GM10266 (cell line): Measurements from ENCODE around the gene NUDCD2.

Source experiments
- DNase-seq: peaks from one replicate; pipeline ENCODE4 v3.0.0; 2012; ENCODE audit errors: extremely low spot score
- TF ChIP-seq, protein P1 (sequence below): IDR thresholded peaks from 2 replicates; pipeline ENCODE4 v1.5.1; 2012; ENCODE audit warnings: mild to moderate bottlenecking, low read depth; ENCODE audit not compliant: control insufficient read depth, insufficient read depth; ENCODE audit errors: missing control alignments

The NUDCD2 gene

DNA sequence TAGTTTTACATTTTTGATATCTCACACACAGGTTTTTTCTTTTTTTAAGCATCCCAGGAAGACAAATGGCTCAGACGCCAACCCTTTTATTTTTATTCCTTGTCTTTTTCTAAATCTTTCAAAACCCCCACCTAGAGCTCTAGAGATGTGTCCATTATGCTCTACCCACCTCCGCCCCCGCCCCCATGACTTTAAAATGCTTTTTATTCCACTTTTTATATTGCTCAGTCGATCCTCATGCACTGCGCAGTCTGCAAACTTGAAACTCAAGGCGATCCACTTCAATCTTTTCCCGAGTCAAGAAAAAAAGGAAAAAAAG is 45.1 kb upstream of the NUDCD2 start:
- TF ChIP-seq, protein P1, sequence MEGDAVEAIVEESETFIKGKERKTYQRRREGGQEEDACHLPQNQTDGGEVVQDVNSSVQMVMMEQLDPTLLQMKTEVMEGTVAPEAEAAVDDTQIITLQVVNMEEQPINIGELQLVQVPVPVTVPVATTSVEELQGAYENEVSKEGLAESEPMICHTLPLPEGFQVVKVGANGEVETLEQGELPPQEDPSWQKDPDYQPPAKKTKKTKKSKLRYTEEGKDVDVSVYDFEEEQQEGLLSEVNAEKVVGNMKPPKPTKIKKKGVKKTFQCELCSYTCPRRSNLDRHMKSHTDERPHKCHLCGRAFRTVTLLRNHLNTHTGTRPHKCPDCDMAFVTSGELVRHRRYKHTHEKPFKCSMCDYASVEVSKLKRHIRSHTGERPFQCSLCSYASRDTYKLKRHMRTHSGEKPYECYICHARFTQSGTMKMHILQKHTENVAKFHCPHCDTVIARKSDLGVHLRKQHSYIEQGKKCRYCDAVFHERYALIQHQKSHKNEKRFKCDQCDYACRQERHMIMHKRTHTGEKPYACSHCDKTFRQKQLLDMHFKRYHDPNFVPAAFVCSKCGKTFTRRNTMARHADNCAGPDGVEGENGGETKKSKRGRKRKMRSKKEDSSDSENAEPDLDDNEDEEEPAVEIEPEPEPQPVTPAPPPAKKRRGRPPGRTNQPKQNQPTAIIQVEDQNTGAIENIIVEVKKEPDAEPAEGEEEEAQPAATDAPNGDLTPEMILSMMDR: no peak
- DNase-seq: no peak

DNA sequence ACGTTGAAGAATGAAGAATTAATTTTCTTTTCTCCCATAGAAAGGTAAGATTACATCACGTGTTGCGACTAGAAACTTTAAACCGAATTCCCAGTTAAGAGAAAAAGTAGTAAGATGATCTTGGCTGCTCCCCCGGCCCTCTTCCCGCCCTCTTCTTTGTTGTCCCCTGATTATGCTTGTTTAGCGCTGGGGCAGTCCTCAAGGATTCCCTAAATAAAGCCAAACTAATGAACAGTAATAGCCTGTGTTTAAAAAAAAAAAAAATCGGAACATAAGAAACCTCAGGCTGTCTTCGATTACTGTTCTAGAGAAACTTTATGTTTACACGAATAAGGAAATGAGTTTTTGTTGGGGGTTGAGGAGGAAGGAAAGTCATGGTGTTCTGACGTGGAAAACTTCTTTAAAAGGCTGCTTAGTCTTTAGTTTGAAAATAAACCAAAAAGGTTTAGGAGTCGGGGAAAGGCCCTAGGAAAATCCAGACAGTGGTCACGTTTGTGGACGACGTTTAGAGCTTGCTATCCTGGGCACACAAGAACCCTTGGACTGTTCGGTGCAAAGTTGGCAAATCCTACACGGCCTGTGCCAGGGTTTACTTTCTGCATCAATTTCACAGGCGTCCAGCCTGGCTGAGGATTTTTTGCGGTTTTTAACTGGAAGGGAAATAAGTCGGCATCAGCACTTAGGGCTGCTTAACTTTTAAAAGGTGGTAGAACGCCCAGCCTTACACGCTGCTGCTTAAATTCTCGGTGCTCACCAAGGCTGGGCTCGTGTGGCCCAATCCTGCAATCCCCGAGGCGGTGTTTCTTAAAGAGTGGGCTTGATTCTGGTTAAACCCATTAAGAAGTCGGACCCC is 44.4 kb upstream of the NUDCD2 start:
- DNase-seq: no peak
- TF ChIP-seq, protein P1: no peak

DNA sequence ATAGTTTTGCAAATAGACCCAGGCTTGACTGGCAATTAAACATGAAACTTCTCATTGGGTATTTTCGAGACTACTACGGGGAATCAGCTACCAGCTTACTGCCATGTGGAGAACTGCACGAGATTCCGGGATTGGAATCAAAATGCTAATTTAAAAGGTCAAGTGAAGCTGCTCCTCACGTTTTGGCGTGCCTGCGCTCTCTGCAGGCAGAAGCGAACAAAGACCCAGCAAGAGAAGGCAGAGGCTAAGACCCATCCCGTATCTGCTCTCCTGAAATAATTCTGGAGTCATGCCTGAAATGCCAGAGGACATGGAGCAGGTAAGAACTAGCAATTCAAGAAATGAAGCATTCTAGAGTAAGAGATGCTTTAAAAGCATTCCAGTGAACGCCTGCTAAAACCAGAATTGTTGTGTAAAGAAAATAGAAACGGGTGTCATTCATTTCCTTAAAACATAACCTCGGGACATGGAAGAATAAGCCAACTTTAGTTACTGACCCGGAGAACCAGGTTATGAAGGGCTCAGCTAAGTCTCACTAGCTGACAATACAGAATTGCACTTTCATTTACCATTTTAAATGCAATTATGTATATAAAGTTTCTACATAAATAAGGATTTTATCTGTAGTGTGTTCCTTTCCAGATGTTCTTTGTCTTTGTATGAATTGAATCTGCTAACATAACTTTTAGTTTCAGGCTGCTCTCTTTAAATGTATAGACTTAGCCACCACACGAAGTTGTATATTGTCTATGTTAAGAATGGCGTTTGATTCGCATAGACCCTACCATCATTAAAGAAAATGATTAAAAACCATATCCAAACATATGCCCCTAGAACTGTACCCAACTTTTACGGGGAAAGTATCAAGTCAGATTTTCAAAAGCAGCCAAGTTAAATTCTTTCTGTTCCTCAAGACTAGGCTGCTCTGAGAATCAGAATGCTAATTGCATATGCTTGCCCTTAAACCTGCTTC is 43.5 kb upstream of the NUDCD2 start:
- TF ChIP-seq, protein P1: peak; percentile 60
- DNase-seq: peak; percentile 38

DNA sequence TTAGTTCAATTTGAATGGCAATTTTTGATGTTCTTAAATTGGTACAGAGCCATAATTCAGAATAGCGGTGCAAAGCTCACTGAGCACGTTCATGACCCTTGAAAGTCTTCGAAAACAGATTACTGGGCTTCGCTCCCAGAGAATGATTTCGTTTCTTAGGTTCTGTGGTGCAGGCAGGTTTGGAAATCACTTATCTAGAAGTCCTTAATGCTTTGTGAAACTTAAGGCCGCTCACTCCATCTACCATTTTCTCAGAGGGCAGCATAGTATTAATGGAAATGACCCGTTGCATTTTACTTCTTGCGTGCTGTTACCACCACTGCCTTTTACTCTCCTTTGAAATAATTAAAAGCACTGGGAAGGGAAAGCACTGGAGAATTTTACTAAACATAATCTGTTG is 42.6 kb upstream of the NUDCD2 start:
- TF ChIP-seq, protein P1: no peak
- no peak for DNase-seq

DNA sequence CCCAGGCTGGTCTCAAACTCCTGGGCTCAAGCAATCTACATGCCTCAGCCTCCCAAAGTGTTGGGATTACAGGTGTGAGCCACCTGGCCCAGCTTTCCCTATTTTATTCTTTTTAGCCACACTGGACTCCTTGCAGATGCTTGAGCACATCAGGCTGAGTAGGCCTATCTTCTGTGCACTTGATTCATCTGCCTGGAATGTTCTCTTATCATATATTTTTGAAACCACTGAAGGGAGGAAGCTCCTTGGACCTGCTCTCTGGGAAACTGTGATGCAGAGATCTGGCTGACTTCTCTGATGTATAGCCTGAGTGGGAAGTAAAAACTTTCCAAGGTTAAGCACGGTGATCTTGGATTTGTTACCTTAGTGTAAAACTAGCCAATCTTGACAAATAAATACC is 39.0 kb upstream of the NUDCD2 start:
- TF ChIP-seq, protein P1: no peak

DNA sequence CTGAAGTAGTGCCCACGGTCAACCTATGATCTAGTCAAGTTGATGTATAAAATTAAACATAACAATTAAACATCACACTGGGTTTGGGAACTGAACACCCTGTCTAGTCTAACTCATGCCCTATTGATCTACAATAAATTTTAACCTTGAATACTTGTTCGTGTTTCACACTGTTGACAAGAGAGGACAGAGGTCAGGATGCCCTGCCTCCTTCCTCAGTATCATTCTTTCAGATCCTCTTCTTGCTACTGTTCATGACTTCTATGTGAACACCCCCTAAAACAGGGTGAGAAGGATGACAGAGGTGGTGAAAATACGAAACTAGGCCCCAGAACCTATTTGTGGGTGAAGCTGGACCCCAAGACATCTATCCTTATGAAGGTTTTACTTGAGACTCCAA is 37.4 kb upstream of the NUDCD2 start:
- TF ChIP-seq, protein P1: no peak
- no peak for DNase-seq

More for the DNA sequence above, 39.0 kb upstream of the NUDCD2 start:
- DNase-seq: no peak

DNA sequence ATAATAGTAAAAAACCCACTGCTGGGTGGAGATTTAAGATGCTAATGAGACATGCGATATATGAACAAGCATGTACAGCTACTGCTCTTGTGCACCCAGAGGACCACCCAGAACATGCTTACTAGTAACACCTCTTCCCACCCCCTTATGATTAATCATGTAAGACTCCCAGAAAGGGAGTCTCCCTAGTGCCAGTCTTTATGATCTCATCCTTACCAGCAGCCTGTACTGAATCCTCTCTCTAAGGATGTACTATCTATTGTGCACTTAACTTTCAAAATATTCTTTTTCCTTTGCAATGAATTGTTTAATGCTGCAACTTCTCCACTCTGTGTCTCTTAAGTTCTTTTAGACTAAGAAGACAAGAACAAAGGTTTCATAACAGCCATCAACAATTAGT is 36.4 kb upstream of the NUDCD2 start:
- TF ChIP-seq, protein P1: no peak

More for the DNA sequence above, 36.4 kb upstream of the NUDCD2 start:
- DNase-seq: no peak
